Thyroid gland (tissue), 4 donors: ENCODE measurements around the gene ZCWPW1. TPM values are rescaled to one million over a fixed set of nuclear protein-coding genes. Genes with fewer than 3 reads are reported as not detected.
A peak's percentile ranks its signal among the peaks of the same experiment; 100 is the strongest.

ENCODE experiments used
- DNase-seq, 2 donors: peaks; one replicate each; pipeline ENCODE4 v3.0.0-alpha.2; 2019
- H3K27ac ChIP-seq, 3 donors: fragments of 200-600 bp; sonication (generic); 1 replicate in 2 of 3; 2 replicates in 1 of 3; pipeline ENCODE4 v1.5.1; 2016 to 2019; ENCODE audit warnings: mild to moderate bottlenecking in 1 of 3, moderate library complexity in 1 of 3
- H3K27me3 ChIP-seq: fragments of 200-600 bp; sonication (generic); one replicate; pipeline ENCODE4 v1.5.1; 2019
- H3K36me3 ChIP-seq, 2 donors: fragments of 200-600 bp; sonication (generic); one replicate each; pipeline ENCODE4 v1.5.1; 2016 to 2019
- H3K4me1 ChIP-seq, 2 donors: fragments of 200-600 bp; sonication (generic); one replicate each; pipeline ENCODE4 v1.5.1; 2017 to 2019
- H3K4me3 ChIP-seq, 3 donors: fragments of 200-600 bp; sonication (generic); replicated peaks in 1 of 3; 1 replicate in 2 of 3; 2 replicates in 1 of 3; pipeline ENCODE4 v1.5.1; 2016; ENCODE audit warnings: mild to moderate bottlenecking in 1 of 3
- H3K9me3 ChIP-seq: fragments of 200-600 bp; sonication (generic); one replicate; pipeline ENCODE4 v1.5.1; 2017
- CTCF ChIP-seq, 6 experiments: fragments of 200-600 bp in 3 of 6; fragments of 450-650 bp in 3 of 6; sonication (generic) in 3 of 6; IDR thresholded peaks; one replicate each; pipeline ENCODE4 v1.5.1; 2016 to 2019; ENCODE audit warnings: antibody characterized with exemption in 6 of 6, mild to moderate bottlenecking in 2 of 6, inconsistent platforms in 1 of 6, moderate library complexity in 1 of 6
- POLR2A ChIP-seq, 2 donors: fragments of 450-650 bp; IDR thresholded peaks; one replicate each; pipeline ENCODE4 v1.6.1; 2017; ENCODE audit warnings: antibody characterized with exemption in 2 of 2, mild to moderate bottlenecking in 2 of 2, moderate library complexity in 1 of 2
- WGBS, 2 donors: methylation state at CpG; one replicate each; pipeline ENCODE4 v1.1.5; 2017; 5-methylcytosine and 5-hydroxymethylcytosine counted together
- intact Hi-C: fragments of 100-400 bp; cut with DNase I; formaldehyde crosslinking; loops from one replicate; pipeline ENCODE4 v1.15.1; 2023
- total RNA-seq, 4 donors: library from RNA; depleted of rRNA; stranded (reverse); fragments of >200 nt; gene quantifications; one replicate each; pipeline ENCODE4 v1.2.3, GENCODE V29; 2016

Gene ZCWPW1
- total RNA-seq, 4 donors from 2014 or later = 3.6 to 7.1 (median 4.3) TPM

- H3K4me1 ChIP-seq = peaks cover 35 to 57% of the 10 kb centered on the region in 2 donors
- no peak for DNase-seq
- H3K4me3 ChIP-seq = no peak overlapping the region
- no peaks in the 10 kb centered on the region for H3K27me3 ChIP-seq
- intact Hi-C loops = no loop called here
- peaks cover 17 to 20% of the 10 kb centered on the region in 2 donors for H3K36me3 ChIP-seq
- no peaks in the 10 kb centered on the region for H3K9me3 ChIP-seq
- peak overlapping the region in 2 of 3 donors; percentile 77 to 99 for H3K27ac ChIP-seq
- no peak for TF ChIP-seq POLR2A (IDR thresholded peaks at IDR 0.05)
- no peak for TF ChIP-seq CTCF (IDR thresholded peaks at IDR 0.05)
- WGBS, 2 donors = 71 to 76% methylated on average over 10 of the region's 10 CpGs
Observed at GRCh38 chr7:100433592-100434296, 5.2 kb upstream of the ZCWPW1 start.

- peaks cover 35 to 57% of the 10 kb centered on the region in 2 donors for H3K4me1 ChIP-seq
- peaks cover 17 to 20% of the 10 kb centered on the region in 2 donors for H3K36me3 ChIP-seq
- H3K27me3 ChIP-seq = no peaks in the 10 kb centered on the region
- TF ChIP-seq POLR2A (IDR thresholded peaks at IDR 0.05) (no peak), CTCF (IDR thresholded peaks at IDR 0.05) (no peak)
- H3K4me3 ChIP-seq = no peak overlapping the region
- intact Hi-C loops = no loop called here
- no peaks in the 10 kb centered on the region for H3K9me3 ChIP-seq
- no peak for DNase-seq
- H3K27ac ChIP-seq = peak overlapping the region in 2 of 3 donors; percentile 77 to 99
- 66 to 71% methylated on average over 3 to 4 of the region's 4 CpGs for WGBS, 2 donors
Observed at GRCh38 chr7:100433276-100433591, 4.7 kb upstream of the ZCWPW1 start.

GRCh38 chr7:100432621-100433275, 4.2 kb upstream of the ZCWPW1 start:
- 74 to 78% methylated on average over 18 to 21 of the region's 21 CpGs for WGBS, 2 donors
- Histone ChIP-seq H3K27ac (peak overlapping the region; percentile 9 to 99 (median 77)), H3K36me3 (peaks cover 17 to 20% of the 10 kb centered on the region in 2 donors), H3K27me3 (no peaks in the 10 kb centered on the region), H3K4me3 (no peak overlapping the region), H3K9me3 (no peaks in the 10 kb centered on the region), H3K4me1 (peaks cover 38 to 61% of the 10 kb centered on the region in 2 donors)
- DNase-seq = no peak
- TF ChIP-seq CTCF (IDR thresholded peaks at IDR 0.05) (no peak), POLR2A (IDR thresholded peaks at IDR 0.05) (no peak)
- intact Hi-C loops = no loop called here

GRCh38 chr7:100432053-100432452, 3.5 kb upstream of the ZCWPW1 start:
- peaks cover 17 to 20% of the 10 kb centered on the region in 2 donors for H3K36me3 ChIP-seq
- no peaks in the 10 kb centered on the region for H3K9me3 ChIP-seq
- peak overlapping the region; percentile 9 to 99 (median 99) for H3K27ac ChIP-seq
- H3K4me3 ChIP-seq = no peak overlapping the region
- peak in 1 of 2 donors; percentile 55 for TF ChIP-seq POLR2A (IDR thresholded peaks at IDR 0.05)
- no peak for TF ChIP-seq CTCF (IDR thresholded peaks at IDR 0.05)
- intact Hi-C loops = no loop called here
- WGBS, 2 donors = 46 to 48% methylated on average over 3 to 4 of the region's 4 CpGs
- H3K27me3 ChIP-seq = no peaks in the 10 kb centered on the region
- DNase-seq = peak; percentile 64
- peaks cover 39 to 61% of the 10 kb centered on the region in 2 donors for H3K4me1 ChIP-seq

GRCh38 chr7:100431286-100431735, 2.8 kb upstream of the ZCWPW1 start:
- H3K4me1 ChIP-seq = peaks cover 39 to 57% of the 10 kb centered on the region in 2 donors
- peak overlapping the region; percentile 5 to 99 (median 99) for H3K27ac ChIP-seq
- no peak for TF ChIP-seq POLR2A (IDR thresholded peaks at IDR 0.05)
- TF ChIP-seq CTCF (IDR thresholded peaks at IDR 0.05) = no peak
- H3K4me3 ChIP-seq = no peak overlapping the region
- WGBS, 2 donors = 80 to 81% methylated on average over 17 to 20 of the region's 23 CpGs
- no peaks in the 10 kb centered on the region for H3K27me3 ChIP-seq
- no peak for DNase-seq
- no peaks in the 10 kb centered on the region for H3K9me3 ChIP-seq
- peaks cover 17 to 20% of the 10 kb centered on the region in 2 donors for H3K36me3 ChIP-seq
- intact Hi-C loops = no loop called here
